GM12878 (cell line): ENCODE results near the gene PCDHGA1. TPM values are rescaled to one million over a fixed set of nuclear protein-coding genes. Genes with fewer than 3 reads are reported as not detected.

Experiments
- ATAC-seq: fragments of 200-7000 bp; cut with Tn5 transposase; 3 replicates; pipeline ENCODE4 v1.9.1; 2020; ENCODE audit warnings: mild to moderate bottlenecking, moderate library complexity
- BruUV-seq: library from RNA; stranded (reverse); fragments of 400-500 nt; replicated peaks from 2 replicates; lab custom pipeline; 2021; lab: Mats Ljungman, UMichigan
- CTCF ChIA-PET: fragments of 300-600 bp; sonication (Branson Sonifier 250); formaldehyde crosslinking; extraction: SDS; loops from one replicate; lab custom pipeline; 2021; ENCODE audit warnings: inconsistent platforms; lab: Yijun Ruan, JAX
- POLR2A ChIA-PET: fragments of 350-600 bp; formaldehyde crosslinking; extraction: SDS; loops from one replicate; lab custom pipeline; 2021; ENCODE audit warnings: inconsistent platforms; lab: Charles Lee
- RAD21 ChIA-PET: fragments of 300-600 bp; sonication (Branson Sonifier 250); formaldehyde crosslinking; loops from one replicate; lab custom pipeline; 2023; ENCODE audit warnings: antibody characterized with exemption; ENCODE audit not compliant: unreplicated experiment; lab: Charles Lee
- SMC1A ChIA-PET: fragments of 300-600 bp; sonication (Branson Sonifier 250); formaldehyde crosslinking; loops from one replicate; lab custom pipeline; 2023; ENCODE audit not compliant: unreplicated experiment, uncharacterized antibody; lab: Charles Lee
- DNase-seq: peaks from one replicate; pipeline ENCODE4 v3.0.0-alpha.2; 2011; ENCODE audit warnings: low read depth, low spot score
- FAIRE-seq: peaks from 3 replicates; lab custom pipeline; 2011; peaks lifted over from hg19 to GRCh38; lab: Jason Lieb, UNC
- H2AFZ ChIP-seq: 2 replicates; pipeline ENCODE4 v1.6.0; 2011; ENCODE audit warnings: low read depth, low read length, control low read depth; ENCODE audit not compliant: control insufficient read depth
- H3K27ac ChIP-seq: 2 replicates; pipeline ENCODE4 v1.5.1; 2011; ENCODE audit warnings: control low read depth; ENCODE audit not compliant: control insufficient read depth, insufficient read depth
- H3K27me3 ChIP-seq, 2 experiments: replicated peaks in 1 of 2; 2 replicates each; pipeline versions ENCODE4 v1.6.0 to v1.6.1; 2011; ENCODE audit warnings: low read length in 1 of 2; ENCODE audit not compliant: control insufficient read depth in 2 of 2, insufficient read depth in 2 of 2
- H3K36me3 ChIP-seq, 2 experiments: 2 replicates each; pipeline ENCODE4 v1.5.1; 2011; ENCODE audit warnings: low read length in 1 of 2; ENCODE audit not compliant: control insufficient read depth in 2 of 2, insufficient read depth in 2 of 2
- H3K4me1 ChIP-seq: 2 replicates; pipeline ENCODE4 v1.6.1; 2011; ENCODE audit warnings: mild to moderate bottlenecking, low read length, moderate library complexity, mixed read lengths; ENCODE audit not compliant: control insufficient read depth, insufficient read depth
- H3K4me2 ChIP-seq: 2 replicates; pipeline ENCODE4 v1.6.0; 2011; ENCODE audit warnings: control low read depth; ENCODE audit not compliant: control insufficient read depth, insufficient read depth
- H3K4me3 ChIP-seq: fragments of 200-600 bp; sonication (generic); 2 replicates; pipeline ENCODE4 v1.5.1; 2016
- H3K79me2 ChIP-seq: 2 replicates; pipeline ENCODE4 v1.6.0; 2011; ENCODE audit warnings: low read length; ENCODE audit not compliant: control insufficient read depth, insufficient read depth
- H3K9ac ChIP-seq: 2 replicates; pipeline ENCODE4 v1.8.0; 2011; ENCODE audit warnings: low read length, control low read depth, mixed read lengths; ENCODE audit not compliant: control insufficient read depth, insufficient read depth
- H3K9me3 ChIP-seq: replicated peaks from 3 replicates; pipeline ENCODE4 v1.5.1; 2011; ENCODE audit warnings: mild to moderate bottlenecking, low read length; ENCODE audit not compliant: control insufficient read depth, insufficient read depth
- H4K20me1 ChIP-seq: 2 replicates; pipeline ENCODE4 v1.6.0; 2011; ENCODE audit not compliant: control insufficient read depth, insufficient read depth
- ASH2L ChIP-seq: fragments of 300-600, 200-600 bp; sonication (generic); IDR thresholded peaks from 2 replicates; pipeline ENCODE4 v1.6.1; 2017; ENCODE audit warnings: low read depth, mild to moderate bottlenecking, borderline replicate concordance
- CBX5 ChIP-seq: sonication (generic); IDR thresholded peaks from 2 replicates; pipeline ENCODE4 v1.6.1; 2016; ENCODE audit warnings: low read depth, moderate library complexity, mild to moderate bottlenecking, inconsistent platforms
- CHD4 ChIP-seq: fragments of 200-600 bp; sonication (generic); IDR thresholded peaks from 2 replicates; pipeline ENCODE4 v1.6.1; 2016; ENCODE audit warnings: mild to moderate bottlenecking
- E2F8 ChIP-seq: fragments of 450-650 bp; IDR thresholded peaks from 2 replicates; pipeline ENCODE4 v1.6.1; 2018; ENCODE audit warnings: mild to moderate bottlenecking, low read depth, moderate library complexity; ENCODE audit not compliant: partially characterized antibody
- HDAC2 ChIP-seq: fragments of 200-600 bp; sonication (generic); IDR thresholded peaks from 2 replicates; pipeline ENCODE4 v1.6.1; 2017
- HSF1 ChIP-seq: fragments of 150-350 bp; IDR thresholded peaks from 2 replicates; pipeline ENCODE4 v1.6.1; 2014; ENCODE audit warnings: mild to moderate bottlenecking, low read depth, low read length
- POU2F2 ChIP-seq: IDR thresholded peaks from 3 replicates; pipeline ENCODE4 v1.6.1; 2011; ENCODE audit warnings: low read depth, mild to moderate bottlenecking, low read length, borderline replicate concordance
- RAD51 ChIP-seq: fragments of 450-650 bp; IDR thresholded peaks from 2 replicates; pipeline ENCODE4 v1.6.1; 2016; ENCODE audit warnings: moderate library complexity, mild to moderate bottlenecking, inconsistent platforms
- RELA ChIP-seq: fragments of 450-650 bp; IDR thresholded peaks from 2 replicates; pipeline ENCODE4 v1.8.0; 2014; ENCODE audit warnings: borderline replicate concordance; ENCODE audit not compliant: partially characterized antibody
- REST ChIP-seq: IDR thresholded peaks from 2 replicates; pipeline ENCODE4 v1.6.1; 2012; ENCODE audit warnings: mild to moderate bottlenecking, low read depth, low read length
- SIX5 ChIP-seq: IDR thresholded peaks from 2 replicates; pipeline ENCODE4 v1.6.1; 2011; ENCODE audit warnings: mild to moderate bottlenecking, low read depth, low read length, moderate library complexity; ENCODE audit not compliant: severe bottlenecking
- WRNIP1 ChIP-seq: IDR thresholded peaks from 2 replicates; pipeline ENCODE4 v1.6.1; 2011; ENCODE audit warnings: low read depth, low read length, improper control_type of control experiment, borderline replicate concordance
- ZBTB4 ChIP-seq: fragments of 450-650 bp; formaldehyde crosslinking; IDR thresholded peaks from 2 replicates; pipeline ENCODE4 v1.4.0; 2022; ENCODE audit warnings: mild to moderate bottlenecking, moderate library complexity
- WGBS: methylation state at CpG from one replicate; pipeline ENCODE4 v1.1.6; 2016; ENCODE audit warnings: low lambda C conversion rate; ENCODE audit not compliant: insufficient replicate concordance, insufficient coverage; ENCODE audit errors: missing lambda C conversion rate; 5-methylcytosine and 5-hydroxymethylcytosine counted together
- in situ Hi-C: fragments of 300-500 bp; cut with MboI; formaldehyde crosslinking; loops from 9 replicates; pipeline ENCODE4 v1.14.3; 2018; ENCODE audit warnings: mixed read lengths
- intact Hi-C: fragments of 100-400 bp; cut with micrococcal nuclease; formaldehyde crosslinking; loops from one replicate; pipeline ENCODE4 v1.14.2; 2022; ENCODE audit not compliant: unreplicated experiment
- polyA plus RNA-seq, 11 experiments: library from polyadenylated mRNA; depleted of rRNA in 4 of 11; unstranded in 6 of 11; stranded (reverse) in 5 of 11; fragments of >200 nt; fragmentation: Nextera tagmentation in 4 of 11; fragmentation: Illumina TruSeq in 1 of 11; extraction: Ambion mirVana in 4 of 11; extraction: Trizol in 1 of 11; gene quantifications; 1 replicate in 1 of 11; 2 replicates in 10 of 11; pipeline versions ENCODE4 v1.2.1 to v1.2.3, GENCODE V29; 2011 to 2016; ENCODE audit warnings: inconsistent platforms in 2 of 11, missing spikeins in 2 of 11, low read depth in 1 of 11
- total RNA-seq, 4 experiments: library from RNA; depleted of rRNA in 3 of 4; stranded (reverse); fragments of >200 nt in 3 of 4; fragmentation: Illumina TruSeq in 1 of 4; extraction: Trizol in 1 of 4; gene quantifications; 2 replicates each; pipeline versions ENCODE4 v1.2.1 to v1.2.3, GENCODE V29; 2013 to 2021

Gene PCDHGA1
- total and polyA plus RNA-seq, 10 of the 15 experiments (the other 5 are each of a cell fraction or from before 2014, with no cell fraction given), result 0.02 to 0.51 (median 0.19) TPM; not detected in 3

- BruUV-seq, result no TSS peak
- H3K27me3 ChIP-seq, result no peaks in the 10 kb centered on the region
- in situ Hi-C loops (no loop called here), intact Hi-C loops (no loop called here)
- no peak for DNase-seq
- no peaks in the 10 kb centered on the region for H3K79me2 ChIP-seq
- SMC1A ChIA-PET, result interaction anchor here (1.2 to 3.3 kb wide), 4 partner anchors 10 to 98 kb away, joined by 3 to 19 read pairs (median 3); partner anchors contain the start of genes PCDHGA11 and PCDHGC3
- POLR2A ChIA-PET, result no interaction called here
- no peak overlapping the region for H3K27ac ChIP-seq
- ATAC-seq, result no peak
- no peaks in the 10 kb centered on the region for H3K9me3 ChIP-seq
- CTCF ChIA-PET, result interaction anchor here (1.3 to 2.0 kb wide), 4 partner anchors 10 to 127 kb away, joined by 3 to 12 read pairs (median 4); partner anchors contain the start of gene PCDHGC3
- no peak overlapping the region for H3K4me2 ChIP-seq
- RAD21 ChIA-PET, result interaction anchor here (3.5 kb wide), 1 partner anchor 11 kb away, joined by 17 read pairs; the partner anchor contains the start of gene PCDHGC3
- no peak for FAIRE-seq
- H3K4me1 ChIP-seq, result no peaks in the 10 kb centered on the region
- H2AFZ ChIP-seq, result no peak overlapping the region
- H3K36me3 ChIP-seq, result no peaks in the 10 kb centered on the region
- H4K20me1 ChIP-seq, result no peaks in the 10 kb centered on the region
- no peak overlapping the region for H3K4me3 ChIP-seq
- WGBS, result 98% methylated on average over 3 of the region's 3 CpGs
- no peak overlapping the region for H3K9ac ChIP-seq
- TF ChIP-seq HDAC2 (no peak), RELA (no peak), HSF1 (no peak), SIX5 (no peak), RAD51 (no peak), REST (no peak), ZBTB4 (no peak), ASH2L (no peak), CBX5 (no peak), CHD4 (no peak), E2F8 (no peak), POU2F2 (no peak), WRNIP1 (no peak)
These were observed 135.0 kb downstream of the PCDHGA1 start for GRCh38 chr5:141465351-141465750.
